Mammary epithelial cell (primary cell): ENCODE results near the gene VPS51.

Experiments
- CTCF ChIP-seq, 2 donors: IDR thresholded peaks in 1 of 2; conservative IDR thresholded peaks in 1 of 2; 2 replicates each; pipeline ENCODE4 v1.5.1; 2011 to 2012; ENCODE audit warnings: inconsistent platforms in 2 of 2, low read length in 2 of 2, mild to moderate bottlenecking in 2 of 2, control low read depth in 1 of 2, low read depth in 1 of 2; ENCODE audit not compliant: insufficient read depth in 1 of 2; ENCODE audit errors: extremely low read depth in 1 of 2
- EZH2 ChIP-seq: IDR thresholded peaks from 2 replicates; pipeline ENCODE4 v1.6.1; 2012; ENCODE audit warnings: low read length, inconsistent platforms, borderline replicate concordance

DNA sequence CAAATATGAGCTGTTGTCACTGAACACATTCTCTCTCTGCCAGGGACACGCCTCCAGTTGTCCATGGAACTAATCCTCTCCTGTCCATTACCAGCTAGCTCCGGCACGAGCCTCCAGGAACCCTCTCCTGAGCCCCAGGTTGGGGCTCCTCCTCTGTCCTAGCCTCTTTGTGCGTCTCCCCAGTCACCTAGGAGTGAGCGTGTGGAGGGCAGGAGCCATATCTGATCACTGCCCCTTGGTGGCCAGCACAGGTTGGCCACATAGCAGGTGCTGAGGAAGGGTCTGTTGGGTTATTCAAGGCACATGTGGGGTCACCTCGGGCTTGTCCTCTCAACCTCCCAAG lies 35.9 kb downstream of the VPS51 start:
- no peak for TF ChIP-seq EZH2
- no peak for TF ChIP-seq CTCF (conservative IDR thresholded peaks at IDR 0.05 in 1 of 2, IDR thresholded peaks at IDR 0.05 in 1 of 2; ENCODE audit: extremely low read depth in 1 of 2, insufficient read depth in 1 of 2, low read depth in 1 of 2, low read length in 2 of 2)
